HepG2 (cell line): ENCODE measurements around the gene MYO1C. TPM values are rescaled to one million over a fixed set of nuclear protein-coding genes. Genes with fewer than 3 reads are reported as not detected.

Experiments
- ATF6 ChIP-seq: sonication (generic); formaldehyde crosslinking; conservative IDR thresholded peaks from 2 replicates; pipeline ENCODE4 v1.4.0; 2020; ENCODE audit warnings: missing genetic modification reagents
- GABPA ChIP-seq, 2 experiments: IDR thresholded peaks; 2 replicates each; pipeline ENCODE4 v1.6.1; 2011 to 2016; ENCODE audit warnings: low read depth in 2 of 2, low read length in 1 of 2, missing biosample characterization in 1 of 2, missing genetic modification characterization in 1 of 2
- HNRNPL ChIP-seq: fragments of 200-400 bp; formaldehyde crosslinking; IDR thresholded peaks from 2 replicates; pipeline ENCODE4 v1.6.1; 2017; ENCODE audit warnings: mild to moderate bottlenecking, low read depth, low read length
- KDM5A ChIP-seq: fragments of 200-600 bp; sonication (generic); IDR thresholded peaks from 2 replicates; pipeline ENCODE4 v1.7.0; 2018; ENCODE audit warnings: antibody characterized with exemption, mild to moderate bottlenecking, low read length, borderline replicate concordance
- MLX ChIP-seq: IDR thresholded peaks from 2 replicates; pipeline ENCODE4 v1.6.1; 2016
- NFRKB ChIP-seq: fragments of 450-650 bp; IDR thresholded peaks from 2 replicates; pipeline ENCODE4 v1.6.1; 2017
- NR2F2 ChIP-seq: IDR thresholded peaks from 2 replicates; pipeline ENCODE4 v1.6.1; 2012; ENCODE audit warnings: low read depth, inconsistent platforms, borderline replicate concordance
- RARG ChIP-seq: sonication (generic); formaldehyde crosslinking; IDR thresholded peaks from 2 replicates; pipeline ENCODE4 v1.4.0; 2020; ENCODE audit warnings: low read depth, mild to moderate bottlenecking, missing genetic modification reagents
- SIN3A ChIP-seq: IDR thresholded peaks from 2 replicates; pipeline ENCODE4 v1.6.1; 2011; ENCODE audit warnings: low read depth, mild to moderate bottlenecking, control low read depth, low read length, borderline replicate concordance
- SRSF9 ChIP-seq: fragments of 200-400 bp; formaldehyde crosslinking; IDR thresholded peaks from 2 replicates; pipeline ENCODE4 v1.6.1; 2018; ENCODE audit warnings: borderline replicate concordance, mild to moderate bottlenecking, low read depth, low read length; ENCODE audit not compliant: insufficient read depth, poor library complexity, severe bottlenecking
- THAP7 ChIP-seq: sonication (generic); formaldehyde crosslinking; IDR thresholded peaks from 2 replicates; pipeline ENCODE4 v1.8.1; 2023; ENCODE audit warnings: mild to moderate bottlenecking, missing genetic modification reagents
- THYN1 ChIP-seq: sonication (generic); formaldehyde crosslinking; IDR thresholded peaks from 2 replicates; pipeline ENCODE4 v1.8.1; 2023; ENCODE audit warnings: low read depth, mild to moderate bottlenecking, moderate library complexity, missing genetic modification reagents, borderline replicate concordance
- ZFP82 ChIP-seq: sonication (generic); formaldehyde crosslinking; IDR thresholded peaks from 2 replicates; pipeline ENCODE4 v1.5.1; 2020; ENCODE audit warnings: mild to moderate bottlenecking, missing genetic modification reagents, borderline replicate concordance
- ZNF121 ChIP-seq: sonication (generic); formaldehyde crosslinking; IDR thresholded peaks from 2 replicates; pipeline ENCODE4 v1.5.0; 2020; ENCODE audit warnings: mild to moderate bottlenecking, missing genetic modification reagents
- ZNF143 ChIP-seq: sonication (generic); formaldehyde crosslinking; IDR thresholded peaks from 2 replicates; pipeline ENCODE4 v1.4.0; 2020; ENCODE audit warnings: missing genetic modification reagents
- ZNF274 ChIP-seq: sonication (generic); formaldehyde crosslinking; IDR thresholded peaks from 2 replicates; pipeline ENCODE4 v1.5.1; 2020; ENCODE audit warnings: mild to moderate bottlenecking, missing genetic modification reagents
- ZNF34 ChIP-seq: sonication (generic); formaldehyde crosslinking; IDR thresholded peaks from 2 replicates; pipeline ENCODE4 v1.4.0; 2020; ENCODE audit warnings: mild to moderate bottlenecking, missing genetic modification reagents, borderline replicate concordance
- ZNF430 ChIP-seq: sonication (generic); formaldehyde crosslinking; IDR thresholded peaks from 2 replicates; pipeline ENCODE4 v1.9.0; 2021; ENCODE audit warnings: mild to moderate bottlenecking, missing genetic modification reagents
- ZNF543 ChIP-seq: sonication (generic); formaldehyde crosslinking; IDR thresholded peaks from 2 replicates; pipeline ENCODE4 v1.4.0; 2020; ENCODE audit warnings: mild to moderate bottlenecking, missing genetic modification reagents
- polyA plus RNA-seq, 8 experiments: library from polyadenylated mRNA; depleted of rRNA in 3 of 8; stranded (reverse) in 7 of 8; unstranded in 1 of 8; fragments of >200 nt; fragmentation: Illumina TruSeq in 4 of 8; extraction: Trizol in 4 of 8; gene quantifications; 2 replicates each; pipeline versions ENCODE4 v1.2.1 to v1.2.3, GENCODE V29; 2011 to 2016; ENCODE audit warnings: low read depth in 4 of 8, missing spikeins in 1 of 8, mixed read lengths in 1 of 8; ENCODE audit not compliant: insufficient read depth in 1 of 8
- total RNA-seq, 5 experiments: library from RNA; depleted of rRNA; stranded (reverse); fragments of >200 nt; fragmentation: Illumina TruSeq; extraction: Trizol; gene quantifications; 2 replicates each; pipeline ENCODE4 v1.2.3, GENCODE V29; 2016; ENCODE audit warnings: low read depth in 1 of 5
- TF ChIP-seq, protein P1 (sequence below): sonication (generic); formaldehyde crosslinking; IDR thresholded peaks from 2 replicates; pipeline ENCODE4 v1.5.0; 2020; ENCODE audit warnings: missing genetic modification reagents
- TF ChIP-seq, protein P2 (sequence below): IDR thresholded peaks from 2 replicates; pipeline ENCODE4 v1.6.1; 2016; ENCODE audit warnings: control low read depth
- TF ChIP-seq, protein P3 (sequence below): sonication (generic); formaldehyde crosslinking; IDR thresholded peaks from 2 replicates; pipeline ENCODE4 v1.8.0; 2022; ENCODE audit warnings: mild to moderate bottlenecking, missing genetic modification reagents, borderline replicate concordance

Gene MYO1C
- total and polyA plus RNA-seq, 2 of the 13 experiments (the other 11 are each of a cell fraction or from before 2014, with no cell fraction given) = 22.7 to 40.8 TPM

DNA sequence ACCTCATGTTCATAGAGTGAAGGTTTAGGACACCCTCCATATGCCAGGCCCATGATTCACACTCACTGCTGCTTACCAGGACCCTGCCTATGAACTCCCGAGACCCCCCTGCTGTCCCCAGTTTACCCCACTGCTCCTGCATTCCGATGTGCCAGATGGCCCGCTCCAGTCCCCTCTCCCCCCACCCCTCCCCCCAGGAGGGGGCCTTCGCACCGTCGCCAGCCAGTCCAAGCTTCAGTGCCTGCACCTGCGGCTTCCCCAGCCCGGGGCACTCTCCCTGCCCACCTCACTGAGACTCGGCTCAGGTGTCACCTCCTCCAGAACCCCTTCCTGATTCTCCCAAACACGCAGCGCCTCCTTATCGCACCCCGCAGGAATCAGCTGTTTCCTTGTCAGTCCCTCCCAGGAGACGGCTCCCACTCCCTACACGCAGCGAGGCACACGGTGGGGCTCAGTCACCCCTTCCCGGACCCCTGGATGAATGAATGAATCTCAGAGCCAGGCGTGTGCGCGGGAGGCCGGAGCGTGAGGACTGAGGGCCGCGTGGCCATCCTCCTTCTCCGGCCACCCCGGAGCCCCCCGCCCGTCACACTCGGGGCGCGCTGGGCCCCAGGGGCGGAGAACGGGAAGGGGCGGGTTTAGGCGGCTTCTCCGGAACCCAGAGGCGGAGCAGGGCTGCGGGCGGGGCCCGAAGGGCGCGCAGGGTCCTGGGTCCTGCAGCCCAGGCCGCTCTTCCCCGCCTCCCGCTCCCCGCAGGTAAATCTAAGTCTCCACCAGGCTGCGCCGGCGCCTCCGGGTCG, 1.6 kb downstream of the MYO1C start (continued):
- no peak; the same call in 1 of the 2 replicates for TF ChIP-seq MLX (CRISPR knock-in tag)
- TF ChIP-seq GABPA (IDR thresholded peaks at IDR 0.05; ENCODE audit: low read depth, low read length) = peak; percentile 39; the same call in 1 of the 2 replicates
- TF ChIP-seq GABPA (CRISPR knock-in tag; IDR thresholded peaks at IDR 0.05; ENCODE audit: low read depth) = peak; percentile 70
- TF ChIP-seq, protein P1, sequence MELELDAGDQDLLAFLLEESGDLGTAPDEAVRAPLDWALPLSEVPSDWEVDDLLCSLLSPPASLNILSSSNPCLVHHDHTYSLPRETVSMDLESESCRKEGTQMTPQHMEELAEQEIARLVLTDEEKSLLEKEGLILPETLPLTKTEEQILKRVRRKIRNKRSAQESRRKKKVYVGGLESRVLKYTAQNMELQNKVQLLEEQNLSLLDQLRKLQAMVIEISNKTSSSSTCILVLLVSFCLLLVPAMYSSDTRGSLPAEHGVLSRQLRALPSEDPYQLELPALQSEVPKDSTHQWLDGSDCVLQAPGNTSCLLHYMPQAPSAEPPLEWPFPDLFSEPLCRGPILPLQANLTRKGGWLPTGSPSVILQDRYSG (CRISPR knock-in tag) = no peak
- TF ChIP-seq ATF6 (CRISPR knock-in tag) = no peak
- 0 out of 2 replicates have a peak, but pooled peaks have one; percentile 37 for TF ChIP-seq ZNF143
- 0 out of 2 replicates have a peak, but pooled peaks have one; percentile 37 for TF ChIP-seq ZNF121 (CRISPR knock-in tag)
- TF ChIP-seq THYN1 = no peak
- no peak for TF ChIP-seq NFRKB
- no peak for TF ChIP-seq RARG
- TF ChIP-seq ZNF430 (CRISPR knock-in tag) = no peak
- no peak for TF ChIP-seq KDM5A
- peak; percentile 84; the same call in 1 of the 2 replicates for TF ChIP-seq ZNF274 (CRISPR knock-in tag)
- no peak for TF ChIP-seq ZNF34 (CRISPR knock-in tag)
- TF ChIP-seq ZFP82 = peak; percentile 46; the same call in 1 of the 2 replicates
- peak; percentile 78; the same call in 1 of the 2 replicates for TF ChIP-seq SIN3A
- peak; percentile 39; the same call in 1 of the 2 replicates for TF ChIP-seq NR2F2
- no peak for TF ChIP-seq HNRNPL
- TF ChIP-seq, protein P2, sequence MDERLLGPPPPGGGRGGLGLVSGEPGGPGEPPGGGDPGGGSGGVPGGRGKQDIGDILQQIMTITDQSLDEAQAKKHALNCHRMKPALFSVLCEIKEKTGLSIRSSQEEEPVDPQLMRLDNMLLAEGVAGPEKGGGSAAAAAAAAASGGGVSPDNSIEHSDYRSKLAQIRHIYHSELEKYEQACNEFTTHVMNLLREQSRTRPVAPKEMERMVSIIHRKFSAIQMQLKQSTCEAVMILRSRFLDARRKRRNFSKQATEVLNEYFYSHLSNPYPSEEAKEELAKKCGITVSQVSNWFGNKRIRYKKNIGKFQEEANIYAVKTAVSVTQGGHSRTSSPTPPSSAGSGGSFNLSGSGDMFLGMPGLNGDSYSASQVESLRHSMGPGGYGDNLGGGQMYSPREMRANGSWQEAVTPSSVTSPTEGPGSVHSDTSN = no peak
- TF ChIP-seq ZNF543 (CRISPR knock-in tag) = no peak
- TF ChIP-seq, protein P3, sequence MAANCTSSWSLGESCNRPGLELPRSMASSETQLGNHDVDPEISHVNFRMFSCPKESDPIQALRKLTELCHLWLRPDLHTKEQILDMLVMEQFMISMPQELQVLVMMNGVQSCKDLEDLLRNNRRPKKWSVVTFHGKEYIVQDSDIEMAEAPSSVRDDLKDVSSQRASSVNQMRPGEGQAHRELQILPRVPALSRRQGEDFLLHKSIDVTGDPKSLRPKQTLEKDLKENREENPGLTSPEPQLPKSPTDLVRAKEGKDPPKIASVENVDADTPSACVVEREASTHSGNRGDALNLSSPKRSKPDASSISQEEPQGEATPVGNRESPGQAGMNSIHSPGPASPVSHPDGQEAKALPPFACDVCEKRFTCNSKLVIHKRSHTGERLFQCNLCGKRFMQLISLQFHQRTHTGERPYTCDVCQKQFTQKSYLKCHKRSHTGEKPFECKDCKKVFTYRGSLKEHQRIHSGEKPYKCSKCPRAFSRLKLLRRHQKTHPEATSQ (CRISPR knock-in tag) = no peak
- TF ChIP-seq THAP7 (CRISPR knock-in tag) = peak; percentile 96
- no peak for TF ChIP-seq SRSF9
